DND-41 (cell line): ENCODE data around the gene GPR149.

ENCODE experiments used
- ATAC-seq: fragments of 200-7000 bp; cut with Tn5 transposase; 3 replicates; pipeline ENCODE4 v1.9.1; 2021; ENCODE audit warnings: low read depth; ENCODE audit not compliant: insufficient read depth
- DNase-seq: peaks from one replicate; pipeline ENCODE4 v3.0.0-alpha.2; 2020
- H2AFZ ChIP-seq: 2 replicates; pipeline ENCODE4 v1.6.0; 2012; ENCODE audit warnings: low read depth, low read length
- H3K27ac ChIP-seq: 2 replicates; pipeline ENCODE4 v1.5.1; 2012; ENCODE audit warnings: low read length, inconsistent platforms
- H3K27me3 ChIP-seq: fragments of 200-600 bp; sonication (generic); 2 replicates; pipeline ENCODE4 v1.6.0; 2012; ENCODE audit warnings: low read length, mild to moderate bottlenecking, inconsistent platforms; ENCODE audit not compliant: insufficient read depth, poor library complexity
- H3K36me3 ChIP-seq: 2 replicates; pipeline ENCODE4 v1.5.1; 2012; ENCODE audit warnings: low read length, inconsistent platforms; ENCODE audit not compliant: insufficient read depth
- H3K4me1 ChIP-seq: 2 replicates; pipeline ENCODE4 v1.5.1; 2012; ENCODE audit warnings: mild to moderate bottlenecking, low read length; ENCODE audit not compliant: insufficient read depth
- H3K4me2 ChIP-seq: 2 replicates; pipeline ENCODE4 v1.6.0; 2012; ENCODE audit warnings: mild to moderate bottlenecking, moderate library complexity, low read length, inconsistent platforms; ENCODE audit not compliant: insufficient read depth
- H3K4me3 ChIP-seq, 2 experiments: fragments of 200-600 bp in 1 of 2; shearing (Covaris generic) in 1 of 2; 2 replicates each; pipeline ENCODE4 v1.5.1; 2012 to 2016; ENCODE audit warnings: inconsistent platforms in 2 of 2, low read length in 2 of 2, mild to moderate bottlenecking in 2 of 2, low read depth in 1 of 2, moderate library complexity in 1 of 2
- H3K79me2 ChIP-seq: 2 replicates; pipeline ENCODE4 v1.6.0; 2012; ENCODE audit warnings: low read length, inconsistent platforms; ENCODE audit not compliant: insufficient read depth
- H3K9ac ChIP-seq: 2 replicates; pipeline ENCODE4 v1.6.0; 2012; ENCODE audit warnings: low read depth, mild to moderate bottlenecking, inconsistent platforms, low read length, moderate library complexity
- H3K9me3 ChIP-seq: 2 replicates; pipeline ENCODE4 v1.5.1; 2012; ENCODE audit warnings: low read length, moderate library complexity, mild to moderate bottlenecking, inconsistent platforms; ENCODE audit not compliant: insufficient read depth, severe bottlenecking
- H4K20me1 ChIP-seq: 2 replicates; pipeline ENCODE4 v1.6.0; 2012; ENCODE audit warnings: low read length; ENCODE audit not compliant: insufficient read depth
- CTCF ChIP-seq: IDR thresholded peaks from 2 replicates; pipeline ENCODE4 v1.5.1; 2012; ENCODE audit warnings: borderline replicate concordance, low read length, moderate library complexity, mild to moderate bottlenecking; ENCODE audit not compliant: poor library complexity, severe bottlenecking; ENCODE audit errors: extremely low read depth
- EZH2 ChIP-seq: IDR thresholded peaks from 3 replicates; pipeline ENCODE4 v1.6.1; 2012; ENCODE audit warnings: borderline replicate concordance, low read depth, mild to moderate bottlenecking, moderate library complexity, low read length, inconsistent platforms; ENCODE audit not compliant: severe bottlenecking

GPR149 gene

GRCh38 chr3:154428286-154429206, 1.4 kb downstream of the GPR149 start:
- Histone ChIP-seq H3K36me3 (no peaks in the 10 kb centered on the region), H3K9me3 (no peaks in the 10 kb centered on the region)

GRCh38 chr3:154427685-154428285, 2.2 kb downstream of the GPR149 start:
- H2AFZ ChIP-seq, result no peak overlapping the region
- H3K36me3 ChIP-seq, result no peaks in the 10 kb centered on the region
- no peaks in the 10 kb centered on the region for H3K79me2 ChIP-seq
- no peak overlapping the region for H3K9ac ChIP-seq
- H3K27ac ChIP-seq, result no peak overlapping the region
- no peaks in the 10 kb centered on the region for H4K20me1 ChIP-seq
- no peak for ATAC-seq
- no peaks in the 10 kb centered on the region for H3K9me3 ChIP-seq
- H3K4me3 ChIP-seq, result no peak overlapping the region
- no peaks in the 10 kb centered on the region for H3K27me3 ChIP-seq
- no peak for DNase-seq
- no peaks in the 10 kb centered on the region for H3K4me1 ChIP-seq
- H3K4me2 ChIP-seq, result no peak overlapping the region
- TF ChIP-seq CTCF (no peak), EZH2 (no peak)

More at GRCh38 chr3:154428286-154429206, 1.4 kb downstream of the GPR149 start:
- Histone ChIP-seq H4K20me1 (no peaks in the 10 kb centered on the region), H3K4me3 (no peak overlapping the region), H3K27me3 (no peaks in the 10 kb centered on the region), H3K4me2 (no peak overlapping the region), H3K27ac (no peak overlapping the region), H3K4me1 (no peaks in the 10 kb centered on the region), H3K9ac (no peak overlapping the region), H3K79me2 (no peaks in the 10 kb centered on the region), H2AFZ (no peak overlapping the region)
- TF ChIP-seq EZH2 (no peak), CTCF (no peak)
- ATAC-seq (no peak), DNase-seq (no peak)

GRCh38 chr3:154422694-154423093, 7.3 kb downstream of the GPR149 start:
- Histone ChIP-seq H2AFZ (no peak overlapping the region), H3K27me3 (no peaks in the 10 kb centered on the region), H3K79me2 (no peaks in the 10 kb centered on the region), H3K9me3 (no peaks in the 10 kb centered on the region), H3K4me2 (no peak overlapping the region), H3K36me3 (no peaks in the 10 kb centered on the region), H3K27ac (no peak overlapping the region), H3K9ac (no peak overlapping the region), H3K4me3 (no peak overlapping the region), H4K20me1 (no peaks in the 10 kb centered on the region), H3K4me1 (no peaks in the 10 kb centered on the region)
- no peak for DNase-seq
- no peak for ATAC-seq
- no peak for TF ChIP-seq EZH2
- no peak for TF ChIP-seq CTCF
